Skin epidermis (tissue), 12 donors: ENCODE measurements around the gene TMEM131.
"Not testable (repeated sequence)": the region's sequence is repeated elsewhere in the genome, so short reads cannot be mapped to it uniquely, and the experiment has no call there.

Experiments used
- H3K27ac ChIP-seq, 21 experiments: fragments of 200-600 bp; sonication (generic) in 11 of 21; one replicate each; pipeline ENCODE4 v1.5.0; 2020; ENCODE audit warnings: mild to moderate bottlenecking in 3 of 21, inconsistent platforms in 2 of 21, moderate library complexity in 2 of 21
- H3K4me3 ChIP-seq, 7 experiments: fragments of 200-600 bp; sonication (generic) in 2 of 7; one replicate each; pipeline ENCODE4 v1.5.0; 2020; ENCODE audit warnings: inconsistent platforms in 2 of 7, mild to moderate bottlenecking in 2 of 7, moderate library complexity in 1 of 7

The TMEM131 gene

GRCh38 chr2:97723156-97724072, 272.3 kb downstream of the TMEM131 start:
- no peak overlapping the region for H3K27ac ChIP-seq
- no peak overlapping the region for H3K4me3 ChIP-seq

DNA sequence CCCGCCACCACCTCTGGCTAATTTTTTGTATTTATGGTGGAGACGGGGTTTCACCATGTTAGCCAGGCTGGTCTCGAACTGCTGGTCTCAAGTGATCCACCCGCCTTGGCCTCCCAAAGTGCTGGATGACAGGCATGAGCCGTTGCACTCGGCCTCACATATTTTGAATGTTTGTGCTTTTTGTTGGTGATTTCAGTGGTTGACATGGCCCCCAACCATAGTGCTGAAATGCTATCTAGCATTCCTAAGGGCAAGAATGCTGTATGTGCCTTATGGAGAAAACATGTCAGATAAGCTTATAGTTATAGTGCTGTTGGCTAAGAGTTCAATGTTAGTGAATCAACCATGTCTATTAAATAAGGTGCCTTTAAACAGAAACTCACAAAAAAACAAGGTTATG, 273.5 kb downstream of the TMEM131 start:
- H3K27ac ChIP-seq, result no peak overlapping the region
- H3K4me3 ChIP-seq, result no peak overlapping the region

GRCh38 chr2:97720746-97721145, 275.0 kb downstream of the TMEM131 start:
- H3K4me3 ChIP-seq, result no peak overlapping the region
- peak overlapping the region in 1 of 21 experiments; percentile 19 for H3K27ac ChIP-seq

DNA sequence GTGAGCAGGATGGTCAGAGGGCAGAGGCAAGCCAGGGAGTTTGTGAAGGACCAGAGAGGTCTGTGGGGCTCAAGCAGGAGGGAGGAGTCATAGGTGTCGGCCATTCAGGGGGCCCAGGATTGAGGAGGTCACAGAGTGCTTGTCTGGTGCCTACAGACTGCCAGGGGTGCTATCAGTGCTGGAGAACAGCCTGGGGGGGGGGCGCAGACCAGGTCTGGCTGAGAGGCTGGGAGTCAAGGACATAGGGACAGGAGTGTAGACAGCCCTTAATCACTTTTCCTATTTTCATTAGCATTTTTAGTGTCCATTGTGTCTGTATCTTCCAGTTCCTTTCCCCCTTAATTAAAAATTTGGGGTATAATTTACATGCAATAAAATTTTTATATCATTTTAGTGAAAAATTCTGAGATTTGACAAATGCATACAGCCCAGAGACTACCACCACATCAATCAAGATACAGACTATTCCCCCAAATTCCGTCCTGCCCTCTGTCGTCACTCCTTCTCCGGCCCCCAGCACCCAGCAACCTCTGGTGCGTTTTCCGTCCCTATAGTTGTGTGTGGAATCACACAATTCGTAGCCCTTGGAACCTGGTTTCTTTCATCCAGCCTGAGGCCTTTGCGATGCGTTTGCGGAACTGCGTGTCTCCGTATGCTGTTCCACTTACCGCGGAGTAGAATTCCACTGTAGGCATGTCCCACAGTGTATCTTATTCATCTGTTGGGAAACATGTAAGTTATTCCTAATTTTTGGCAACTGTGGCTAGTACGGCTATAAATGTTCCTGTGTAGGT, 276.2 kb downstream of the TMEM131 start:
- no peak overlapping the region for H3K4me3 ChIP-seq
- H3K27ac ChIP-seq, result peak overlapping the region in 9 of 21 experiments; percentile 25 to 96 (median 60)

DNA sequence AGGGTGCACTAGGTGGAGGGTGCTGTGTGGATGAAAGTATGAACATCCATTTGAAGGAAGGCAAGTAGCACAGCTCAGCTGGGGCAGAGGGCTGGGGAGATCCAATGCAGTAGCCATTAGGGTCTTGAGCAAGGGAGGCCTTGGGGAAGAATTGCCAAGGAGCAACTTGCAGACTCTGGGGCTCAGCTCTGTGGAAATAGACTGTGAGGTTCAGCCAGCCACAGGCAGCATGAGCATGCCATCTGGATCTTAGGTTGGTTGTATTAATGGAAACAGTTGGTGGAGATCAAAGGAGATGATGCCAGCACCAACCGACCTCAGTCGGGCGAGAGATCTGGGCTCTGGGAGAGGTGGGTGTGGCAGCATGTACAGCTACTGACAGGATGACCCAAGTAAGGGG, 276.8 kb downstream of the TMEM131 start:
- peak overlapping the region in 1 of 7 experiments; percentile 22 for H3K4me3 ChIP-seq
- peak overlapping the region in 9 of 21 experiments; percentile 25 to 96 (median 60) for H3K27ac ChIP-seq

GRCh38 chr2:97718051-97718882, 277.5 kb downstream of the TMEM131 start:
- Histone ChIP-seq H3K27ac (peak overlapping the region in 14 of 21 experiments; percentile 14 to 96 (median 54)), H3K4me3 (peak overlapping the region in 2 of 7 experiments; percentile 2 to 22)

DNA sequence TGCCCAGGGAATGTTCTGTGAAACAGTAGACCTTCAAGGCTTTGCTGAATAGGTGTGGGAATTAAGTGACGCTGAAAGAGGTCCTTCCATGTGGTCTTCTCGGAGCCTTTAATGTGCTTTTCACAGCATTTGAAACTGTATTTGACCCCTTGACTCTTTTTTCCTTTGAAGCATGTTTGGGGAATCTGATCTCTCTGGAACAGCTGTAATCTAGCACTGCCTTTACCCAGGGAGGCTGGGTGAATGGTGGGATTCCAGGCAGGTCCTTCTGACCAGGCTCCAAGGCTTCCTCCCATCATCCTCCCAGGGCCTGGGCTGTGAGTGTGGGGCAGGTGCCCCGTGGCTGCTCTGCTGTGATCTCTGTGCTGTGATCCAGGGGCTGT, 278.1 kb downstream of the TMEM131 start:
- Histone ChIP-seq H3K27ac (peak overlapping the region in 10 of 21 experiments; percentile 15 to 96 (median 75)), H3K4me3 (peak overlapping the region in 1 of 7 experiments; percentile 22)

DNA sequence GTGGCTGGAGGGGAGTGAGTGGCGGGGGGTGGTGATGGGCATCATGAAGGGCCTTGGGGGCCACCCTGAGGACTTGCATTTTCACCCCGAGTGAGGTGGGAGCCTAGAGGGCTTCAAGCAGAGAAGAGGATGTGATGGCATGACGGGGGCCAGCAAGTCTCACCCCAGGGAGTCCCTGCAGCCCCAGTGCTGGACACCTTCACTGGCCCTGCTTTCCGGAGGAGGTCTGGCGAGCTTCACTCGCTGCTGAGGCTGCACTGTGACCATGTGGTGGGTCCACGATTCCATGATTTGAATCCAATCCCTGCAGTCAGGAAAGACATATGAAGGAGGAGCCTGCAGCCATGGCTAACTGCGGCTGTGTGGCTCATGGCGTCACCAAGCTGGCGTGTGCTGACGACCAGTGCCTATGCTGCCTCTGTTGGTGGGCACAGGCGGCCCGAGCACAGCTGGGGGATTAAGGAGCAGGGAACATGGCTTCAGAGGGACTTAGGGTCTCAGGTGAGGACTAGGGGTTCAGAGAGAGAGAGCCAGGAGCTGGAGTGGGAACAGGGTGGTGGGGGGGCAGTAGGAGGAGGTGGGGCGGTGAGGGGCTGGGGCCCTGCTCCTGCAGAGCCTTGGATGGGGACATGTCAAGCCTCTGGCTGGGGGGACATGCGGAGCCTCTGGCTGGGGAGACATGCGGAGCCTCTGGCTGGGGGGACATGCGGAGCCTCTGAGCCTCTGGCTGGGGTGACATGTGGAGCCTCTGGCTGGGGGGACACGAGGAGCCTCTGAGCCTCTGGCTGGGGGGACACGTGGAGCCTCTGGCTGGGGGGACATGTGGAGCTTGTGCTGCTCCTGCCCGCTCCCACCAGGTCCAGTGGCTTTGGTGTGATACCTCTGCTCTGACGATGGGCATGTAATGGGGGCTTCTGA, 278.8 kb downstream of the TMEM131 start:
- Histone ChIP-seq H3K27ac (peak overlapping the region in 7 of 21 experiments; percentile 40 to 96 (median 85)), H3K4me3 (peak overlapping the region in 1 of 7 experiments; percentile 22)

DNA sequence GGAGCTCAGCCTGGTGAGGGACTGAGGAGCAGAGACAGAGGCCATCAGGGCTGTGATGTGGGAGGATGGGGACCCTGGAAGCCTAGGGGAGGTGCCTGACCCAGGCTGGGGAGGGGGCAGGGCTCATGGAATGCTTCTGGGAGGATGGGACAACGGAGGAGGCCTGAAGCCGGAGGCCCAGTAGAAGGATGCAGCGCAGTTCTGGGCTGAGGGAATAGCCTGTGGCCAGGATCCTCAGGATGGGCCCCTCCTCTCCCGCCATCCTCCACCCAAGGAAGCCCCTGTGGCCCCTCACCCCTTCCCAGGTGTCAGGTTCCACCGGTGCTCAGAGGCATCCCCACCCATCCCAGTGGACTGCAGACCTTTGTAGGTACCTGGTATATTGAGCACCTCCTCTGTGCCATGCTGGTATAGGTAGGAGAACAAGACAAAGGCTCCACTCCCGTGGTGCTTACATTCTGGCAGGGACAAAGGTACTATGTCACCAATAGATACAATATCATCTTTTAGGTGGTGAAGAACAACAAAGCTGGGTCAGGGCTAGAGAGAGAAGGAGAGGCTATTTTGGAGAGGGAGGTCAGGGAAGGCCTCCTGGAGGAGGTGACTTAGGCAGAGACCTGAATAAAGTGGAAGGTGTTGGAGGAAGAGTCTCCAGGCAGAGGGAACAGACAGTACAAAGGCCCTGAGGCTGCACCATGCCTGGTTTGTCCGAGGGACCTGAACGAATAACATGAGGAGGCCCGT, 279.6 kb downstream of the TMEM131 start:
- Histone ChIP-seq H3K27ac (peak overlapping the region in 6 of 21 experiments; percentile 10 to 96 (median 86)), H3K4me3 (no peak overlapping the region)

DNA sequence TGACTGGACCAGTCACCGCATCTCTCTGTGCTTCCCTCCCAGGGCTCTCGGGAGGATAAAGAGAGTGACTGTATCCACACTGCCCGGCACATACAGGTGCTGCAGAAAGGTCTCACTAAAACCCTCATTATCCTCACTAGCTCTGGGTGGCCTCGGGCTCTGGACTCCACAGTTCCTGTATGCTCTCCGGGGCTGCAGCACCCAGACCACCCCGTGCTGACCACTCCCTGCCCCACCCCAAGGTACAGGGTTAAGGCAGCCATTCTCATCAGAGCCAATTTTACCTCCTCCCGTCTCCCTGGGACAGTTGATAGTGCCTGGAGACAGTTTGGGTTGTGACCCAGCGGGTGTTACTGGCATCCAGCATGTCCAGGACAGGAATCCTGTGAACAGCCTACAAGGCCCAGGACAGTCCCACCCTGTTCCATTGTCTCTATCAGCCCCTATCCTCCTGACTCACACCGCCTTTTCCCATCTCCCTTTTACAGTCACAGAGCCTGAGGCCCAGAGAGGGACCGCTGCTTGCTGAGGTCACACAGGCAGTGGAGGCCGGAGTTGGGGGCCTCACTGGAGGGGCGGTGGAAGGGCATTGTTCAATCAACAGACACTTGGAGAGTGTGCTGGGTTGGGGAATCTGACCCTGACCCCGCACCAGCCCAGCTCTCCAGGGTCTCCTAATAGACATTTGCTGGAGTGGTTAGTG, 280.6 kb downstream of the TMEM131 start:
- Histone ChIP-seq H3K4me3 (peak overlapping the region in 6 of 7 experiments; percentile 13 to 47 (median 24)), H3K27ac (peak overlapping the region in 14 of 21 experiments; percentile 22 to 96 (median 80))

DNA sequence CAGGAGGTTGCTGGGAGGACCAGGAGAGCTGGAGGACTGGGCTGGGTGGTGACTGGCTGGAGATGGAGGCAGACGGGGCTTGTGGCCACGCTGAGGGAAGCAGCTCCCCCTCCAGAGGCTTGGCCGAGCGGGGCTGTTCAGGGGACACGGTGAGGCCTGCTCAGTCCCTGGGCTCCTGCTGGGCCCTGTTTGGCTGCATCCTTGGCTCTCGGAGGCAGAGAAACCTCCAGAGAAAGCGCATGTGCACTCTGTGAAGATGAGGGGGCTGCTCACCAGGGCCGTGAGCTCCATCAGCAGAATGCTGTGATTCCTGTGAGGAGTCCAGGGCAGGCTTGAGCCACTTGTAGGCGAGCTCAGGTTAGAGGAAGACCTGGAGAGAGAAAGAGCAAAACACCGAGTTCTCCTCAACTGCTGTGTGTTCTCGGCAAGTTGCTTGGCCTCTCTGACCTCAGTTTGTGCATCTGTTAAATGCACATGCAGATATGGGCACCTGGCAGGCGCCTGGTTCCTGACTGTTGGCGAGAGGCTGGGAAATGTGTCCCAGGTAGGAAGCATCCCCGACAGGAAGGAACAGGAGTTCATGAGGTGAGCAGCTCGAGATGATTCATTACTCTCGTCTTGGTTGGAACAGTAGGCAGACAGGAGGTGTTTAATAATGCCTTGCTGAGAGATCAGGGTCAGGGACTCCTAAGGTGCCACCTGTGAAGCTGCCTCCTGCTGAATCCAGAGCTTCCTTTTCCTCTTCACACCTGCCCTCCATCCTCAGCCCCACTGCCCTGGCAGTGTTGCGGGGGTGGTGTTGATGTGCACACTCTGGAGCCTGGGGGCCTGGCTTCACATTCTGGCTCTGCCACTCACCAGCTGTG, 281.4 kb downstream of the TMEM131 start:
- peak overlapping the region in 17 of 21 experiments; percentile 24 to 96 (median 73) for H3K27ac ChIP-seq
- H3K4me3 ChIP-seq, result peak overlapping the region; percentile 12 to 47 (median 21)

DNA sequence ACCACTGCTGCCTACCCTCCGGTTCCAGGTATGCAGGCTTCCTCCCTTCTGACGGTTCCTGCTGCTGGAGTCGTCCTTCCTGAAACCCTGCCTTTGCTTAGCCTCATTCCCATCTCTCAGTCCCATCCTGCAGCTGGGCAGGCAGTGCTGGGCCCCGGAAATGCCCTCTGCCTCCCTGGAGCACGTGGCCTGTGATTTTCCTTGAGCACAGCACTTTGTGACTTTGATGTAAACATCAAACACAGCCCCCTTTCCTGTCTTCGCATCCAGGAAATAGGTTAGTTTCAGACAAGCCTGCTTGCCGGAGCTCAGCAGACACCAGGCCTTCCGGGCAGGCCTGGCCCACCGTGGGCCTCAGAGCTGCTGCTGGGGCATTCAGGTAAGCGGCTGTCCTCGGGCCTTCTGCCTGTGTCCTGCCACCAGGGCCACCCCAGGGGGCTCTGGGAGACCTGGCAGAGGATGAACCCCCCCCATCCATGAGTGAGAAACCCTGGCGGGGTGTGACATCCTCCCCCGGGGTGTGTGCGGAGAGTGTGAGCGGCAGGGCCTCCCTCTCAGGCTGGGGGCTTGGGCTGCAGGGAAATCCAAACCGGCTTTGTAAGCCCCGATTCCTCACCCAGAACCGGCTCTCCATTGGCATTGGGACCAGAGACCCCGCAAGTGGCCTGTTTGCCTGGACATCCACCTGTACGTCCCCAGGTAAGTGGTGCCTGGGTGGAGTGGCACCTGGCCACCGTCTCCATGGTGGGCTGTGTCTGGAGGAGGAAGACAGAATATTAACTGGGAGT, 282.3 kb downstream of the TMEM131 start, which contains the start of gene ZAP70:
TSS of gene ZAP70 (plus strand) at position 281 of the 788 bp plus-strand sequence. CDS start 10,461 bp downstream, outside the sequence.
- Histone ChIP-seq H3K27ac (peak within 1 kb of the TSS in 17 of 21 experiments; percentile 10 to 96 (median 73)), H3K4me3 (peak within 1 kb of the TSS; percentile 12 to 47 (median 21))

DNA sequence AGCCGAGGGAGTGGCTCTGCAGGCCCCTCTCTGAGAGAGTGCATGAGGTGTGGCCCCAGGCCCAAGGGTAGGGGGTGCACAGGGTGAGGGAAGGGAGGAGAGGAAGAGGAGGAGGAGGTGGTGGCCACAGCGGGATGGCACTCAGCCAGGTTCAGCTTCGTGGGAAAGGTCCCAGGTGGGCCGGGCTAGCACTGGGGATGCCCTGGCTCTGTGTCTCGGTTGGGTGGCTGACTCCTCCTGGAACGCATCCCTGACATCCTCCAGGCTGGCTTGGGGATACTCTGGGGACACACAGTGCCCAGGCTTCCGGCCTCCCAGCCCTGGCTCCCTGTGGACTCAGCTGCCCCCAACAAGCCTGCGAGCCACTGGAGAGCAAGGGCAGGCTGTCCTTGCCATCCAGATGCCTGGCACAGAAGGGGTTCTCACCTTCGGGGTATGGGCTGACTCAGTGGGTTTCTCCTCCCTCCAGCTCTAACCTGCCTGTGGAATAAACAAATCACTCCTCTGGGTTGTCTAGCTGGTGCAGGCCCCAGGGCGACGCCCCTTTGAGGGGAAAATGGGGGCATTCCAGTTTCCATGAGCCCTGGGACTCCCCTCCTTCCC, 283.0 kb downstream of the TMEM131 start:
- H3K4me3 ChIP-seq, result peak overlapping the region in 3 of 7 experiments; percentile 21 to 47 (median 40)
- peak overlapping the region in 16 of 21 experiments; percentile 10 to 96 (median 74) for H3K27ac ChIP-seq

GRCh38 chr2:97712175-97712574, 283.6 kb downstream of the TMEM131 start:
- peak overlapping the region in 9 of 21 experiments; percentile 10 to 96 (median 86) for H3K27ac ChIP-seq
- H3K4me3 ChIP-seq, result not testable (repeated sequence)

DNA sequence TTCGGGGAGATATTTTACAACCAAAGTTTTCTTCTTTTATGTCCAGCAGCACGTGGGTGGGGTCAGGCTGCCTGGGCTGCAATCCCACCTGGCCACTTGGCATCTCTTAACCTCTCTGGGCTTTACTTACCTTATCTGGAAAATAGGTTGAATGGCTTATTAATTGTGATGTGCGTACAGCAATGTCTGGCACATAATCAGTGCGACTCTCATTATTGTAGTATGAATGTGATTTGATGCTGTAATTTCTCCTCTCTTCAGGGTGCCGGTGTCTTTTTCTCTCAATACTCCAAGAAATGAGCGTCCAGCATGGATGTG, 284.4 kb downstream of the TMEM131 start:
- H3K4me3 ChIP-seq, result no peak overlapping the region
- H3K27ac ChIP-seq, result peak overlapping the region in 1 of 21 experiments; percentile 3
